GM21786 (cell line): ENCODE data around the gene PLA2G4A.

ENCODE experiments used
- ATAC-seq: cut with Tn5 transposase; IDR thresholded peaks from one replicate; pipeline ENCODE4 v1.9.1; 2021; ENCODE audit not compliant: unreplicated experiment

Gene PLA2G4A

DNA sequence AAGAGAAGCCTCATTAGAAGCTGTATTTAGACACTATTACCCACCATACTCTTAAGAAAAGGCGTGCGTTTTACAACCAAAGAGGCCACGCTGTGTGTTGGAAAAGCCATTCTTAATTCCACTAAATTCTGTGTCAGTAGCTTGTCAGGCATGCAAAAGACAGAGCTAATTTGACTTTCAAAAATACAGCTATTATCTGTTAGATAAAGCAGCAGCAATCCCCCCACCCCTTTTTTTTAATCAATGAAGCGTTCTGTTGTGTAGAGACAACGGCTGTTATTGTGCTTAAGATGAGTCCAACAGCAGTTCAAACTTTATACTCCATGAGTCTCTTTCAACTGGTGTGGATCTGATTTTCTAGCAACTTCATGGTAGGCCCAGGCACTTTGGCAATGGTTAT, 43.5 kb downstream of the PLA2G4A start:
- ATAC-seq, result no peak

DNA sequence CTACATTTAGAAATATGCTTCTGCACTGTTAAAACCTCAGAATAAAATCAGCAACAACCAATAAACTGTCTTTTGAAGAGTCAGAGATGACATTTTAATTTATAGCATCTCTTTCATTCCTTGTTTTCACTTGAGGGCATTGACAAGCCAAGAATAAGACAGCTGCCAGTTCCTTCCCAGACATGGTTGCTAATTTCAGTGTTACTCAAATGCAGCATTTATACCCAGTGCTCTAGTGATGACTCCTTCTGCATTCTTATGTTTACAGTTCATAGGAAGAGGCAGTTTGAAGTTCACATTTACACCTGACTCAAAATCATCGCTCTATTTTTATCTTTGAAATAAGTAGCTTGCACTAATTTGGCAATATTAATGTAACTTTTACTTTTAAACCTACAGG, 44.9 kb downstream of the PLA2G4A start:
- no peak for ATAC-seq

DNA sequence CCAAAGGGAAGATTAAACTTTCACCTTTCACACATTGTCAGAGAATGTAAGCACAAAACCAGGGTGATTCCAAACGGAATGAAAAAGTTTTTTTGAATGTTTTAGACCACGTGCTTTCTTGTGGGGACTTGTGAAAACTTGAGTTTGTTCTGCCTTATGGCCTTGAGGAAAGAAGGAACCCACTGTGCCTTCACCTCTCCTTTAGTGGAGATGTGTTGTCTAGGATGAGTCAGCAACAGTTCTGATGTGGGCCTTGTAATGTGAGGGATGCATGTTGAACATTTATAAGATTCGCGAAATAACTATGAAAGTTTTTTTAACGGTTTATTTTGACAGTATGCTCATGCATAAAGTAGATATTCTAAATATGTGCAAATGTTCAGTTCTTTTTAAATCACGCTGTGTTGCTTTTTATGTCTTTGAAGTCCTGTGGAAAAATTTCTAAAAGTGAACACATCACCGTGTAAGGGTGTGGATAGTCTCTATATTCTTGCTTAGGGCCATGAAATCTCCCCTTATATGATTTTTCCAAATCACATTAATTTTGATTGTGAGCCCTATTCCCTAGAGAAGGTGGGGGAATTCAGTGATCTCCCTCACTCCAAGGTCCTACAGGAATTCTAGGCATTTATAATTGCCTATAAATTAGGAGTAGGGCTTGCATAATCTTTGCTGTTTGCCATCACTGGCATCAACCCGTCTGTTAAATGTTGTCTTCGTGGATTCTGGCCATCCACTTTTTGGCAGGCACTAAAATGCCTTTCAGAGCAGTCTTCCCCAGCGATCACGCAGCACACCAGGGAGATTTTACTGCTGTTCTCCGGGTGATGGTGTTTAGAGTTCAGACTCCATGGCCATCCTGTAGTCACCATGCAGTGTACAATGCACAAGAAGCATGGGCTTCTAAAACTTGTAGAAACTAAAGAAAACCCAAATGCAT, 47.4 kb downstream of the PLA2G4A start:
- ATAC-seq, result no peak

DNA sequence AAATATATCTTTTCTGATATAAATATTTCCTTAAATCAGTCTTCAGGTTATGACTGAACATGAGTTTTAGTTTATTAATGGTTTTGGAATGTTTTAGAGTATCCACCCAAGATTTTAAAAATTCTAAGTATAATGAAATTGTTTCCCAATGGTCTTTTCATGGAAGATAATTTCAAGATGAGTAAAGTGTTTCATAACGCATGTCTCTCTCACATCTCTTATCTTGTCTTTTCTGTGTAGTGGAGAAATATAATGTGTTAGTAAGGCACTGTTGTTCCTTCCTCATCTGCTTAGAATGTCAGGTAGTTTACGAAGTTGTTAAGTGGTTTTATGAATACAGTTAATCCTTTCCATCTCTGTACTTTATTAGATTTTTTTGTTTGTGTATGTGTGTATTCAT, 49.6 kb downstream of the PLA2G4A start:
- ATAC-seq, result no peak

DNA sequence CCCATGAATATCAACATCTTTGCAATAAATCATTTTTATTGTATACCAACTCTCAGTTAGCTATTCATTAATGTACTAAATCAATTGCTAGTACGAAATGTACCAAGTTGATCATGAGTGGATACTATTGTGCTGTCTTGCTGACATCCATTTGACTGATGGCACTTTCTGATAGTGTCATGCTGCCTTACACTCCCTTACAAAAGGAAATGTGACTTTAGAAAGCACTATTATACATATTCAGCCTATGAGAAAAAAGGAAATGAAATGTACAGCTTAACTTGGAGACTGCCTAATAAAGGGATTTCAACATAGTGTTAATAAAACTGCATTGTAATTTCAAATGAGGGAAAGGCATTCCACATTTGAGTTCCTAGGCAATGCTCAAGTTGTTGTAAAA, 52.2 kb downstream of the PLA2G4A start:
- no peak for ATAC-seq

DNA sequence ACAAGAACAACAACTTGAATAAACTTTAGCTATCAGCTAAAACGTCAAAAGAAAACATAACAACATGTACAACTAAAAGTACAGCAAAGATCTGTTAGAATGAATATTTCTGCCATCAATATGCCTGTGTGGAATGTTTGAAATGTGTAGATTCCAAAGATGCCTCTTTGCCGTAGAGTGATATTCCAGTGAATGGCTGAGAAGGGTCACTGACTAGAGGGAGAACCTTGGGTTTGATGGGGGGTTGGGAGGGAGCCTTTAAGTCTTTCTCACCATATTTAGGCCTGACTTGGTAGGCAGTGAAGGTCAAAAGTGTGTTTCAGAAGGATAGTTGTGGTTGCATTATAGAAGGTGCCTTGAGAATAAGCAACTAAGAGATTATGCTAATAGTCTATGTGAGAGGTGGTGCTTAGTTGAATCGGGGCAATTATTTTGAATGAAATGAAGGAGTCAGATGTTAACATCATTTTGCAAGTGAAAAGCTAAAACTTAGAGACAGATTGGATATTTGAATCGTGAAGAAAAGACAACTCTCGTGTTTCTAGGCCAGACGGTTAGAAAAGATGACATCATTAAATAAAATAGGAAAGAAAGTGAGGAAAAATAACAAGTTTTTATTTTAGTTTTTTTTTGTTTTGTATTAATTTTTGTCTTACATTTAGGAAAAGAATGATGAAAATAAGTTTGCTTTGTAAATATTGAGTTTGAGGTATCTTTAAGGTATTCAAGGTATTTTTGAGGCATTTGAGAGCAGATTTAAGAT, 53.8 kb downstream of the PLA2G4A start:
- ATAC-seq, result no peak

DNA sequence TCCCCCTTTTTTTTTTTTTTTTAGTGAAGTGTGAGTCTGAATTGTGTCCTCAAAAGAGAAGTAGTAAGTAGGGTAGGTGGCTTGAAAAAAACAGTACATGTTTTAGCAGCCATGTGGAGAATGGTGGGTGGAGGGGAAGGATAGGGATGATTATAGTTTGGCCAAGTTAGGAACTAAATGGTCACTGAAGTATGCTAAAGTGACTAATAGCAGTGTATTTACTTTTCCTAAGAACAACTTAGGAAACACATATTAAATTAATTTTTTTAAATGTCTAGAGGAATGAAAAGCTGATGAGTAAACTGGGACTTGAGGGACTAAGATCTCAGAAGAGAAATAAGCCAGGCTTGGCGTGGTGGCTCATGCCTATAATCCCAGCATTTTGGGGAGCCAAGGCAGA, 55.5 kb downstream of the PLA2G4A start:
- ATAC-seq, result no peak

DNA sequence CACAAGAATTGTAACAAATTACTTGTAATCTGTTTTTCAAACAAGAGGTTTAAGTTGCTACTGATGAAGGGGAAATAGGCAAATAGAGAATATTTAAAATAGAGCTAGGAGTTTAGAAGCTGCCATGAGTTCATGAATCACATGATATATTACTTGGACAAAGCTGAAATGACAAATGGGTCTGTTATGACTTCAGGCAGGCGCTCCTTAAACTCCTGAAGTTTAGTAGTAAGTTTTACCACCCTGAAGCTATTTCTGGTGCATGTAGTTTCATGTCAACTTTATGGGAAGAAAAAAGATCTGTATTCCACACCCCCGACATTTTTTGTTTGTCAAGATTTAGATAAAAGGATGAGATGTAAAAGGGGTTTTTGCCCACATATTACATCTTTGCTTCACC, 58.5 kb downstream of the PLA2G4A start:
- no peak for ATAC-seq

DNA sequence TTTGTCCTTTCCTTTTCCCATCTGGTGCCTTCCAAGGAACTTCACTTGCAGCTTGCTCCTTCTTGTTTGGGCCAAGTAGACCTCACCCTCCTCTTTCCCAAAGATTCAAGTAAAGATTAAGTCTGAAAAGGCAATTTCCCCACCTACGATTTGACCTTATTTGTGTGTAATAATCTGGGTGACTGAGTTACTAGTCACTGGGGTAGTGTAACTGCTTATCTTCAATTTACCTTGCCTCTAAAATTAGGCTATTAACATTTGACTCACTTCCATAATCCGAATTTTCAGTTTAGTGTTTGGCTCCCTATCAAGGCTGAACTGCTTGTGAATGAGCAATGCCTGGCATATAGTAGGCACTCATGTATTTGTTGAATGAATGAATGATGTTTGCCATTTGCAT, 59.6 kb downstream of the PLA2G4A start:
- ATAC-seq, result no peak

DNA sequence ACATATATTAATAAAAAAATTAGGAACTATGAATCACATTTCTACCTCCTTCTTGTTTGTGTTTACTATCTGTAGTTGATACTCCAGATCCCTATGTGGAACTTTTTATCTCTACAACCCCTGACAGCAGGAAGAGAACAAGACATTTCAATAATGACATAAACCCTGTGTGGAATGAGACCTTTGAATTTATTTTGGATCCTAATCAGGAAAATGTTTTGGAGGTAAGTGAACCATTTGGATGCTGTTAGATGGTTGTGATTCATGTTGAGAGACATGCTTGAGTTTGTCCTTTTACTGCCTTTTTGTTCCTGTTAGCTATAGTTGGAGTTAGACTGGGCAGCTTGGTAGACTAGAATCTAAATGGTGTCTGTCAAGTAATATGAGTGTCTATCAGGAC, 64.2 kb downstream of the PLA2G4A start:
- ATAC-seq, result no peak

DNA sequence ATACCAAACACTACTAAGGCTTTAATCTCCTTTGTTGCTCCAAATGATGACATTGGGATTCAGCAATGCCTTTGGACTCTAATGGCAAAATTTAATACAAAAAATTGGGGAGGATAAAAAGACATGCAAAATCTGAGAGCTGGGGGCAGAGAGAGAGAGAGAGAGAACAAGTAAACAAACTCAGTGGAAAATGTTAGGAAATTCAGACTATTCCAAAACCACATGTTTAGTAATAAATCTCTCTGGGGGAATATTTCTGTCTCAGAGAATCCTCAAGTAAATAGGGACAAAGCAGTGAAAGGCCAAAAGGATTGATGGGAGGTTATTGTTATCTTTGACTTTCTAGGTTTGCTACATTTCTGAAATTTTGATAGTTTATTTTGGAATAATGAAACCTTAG, 65.7 kb downstream of the PLA2G4A start:
- no peak for ATAC-seq

DNA sequence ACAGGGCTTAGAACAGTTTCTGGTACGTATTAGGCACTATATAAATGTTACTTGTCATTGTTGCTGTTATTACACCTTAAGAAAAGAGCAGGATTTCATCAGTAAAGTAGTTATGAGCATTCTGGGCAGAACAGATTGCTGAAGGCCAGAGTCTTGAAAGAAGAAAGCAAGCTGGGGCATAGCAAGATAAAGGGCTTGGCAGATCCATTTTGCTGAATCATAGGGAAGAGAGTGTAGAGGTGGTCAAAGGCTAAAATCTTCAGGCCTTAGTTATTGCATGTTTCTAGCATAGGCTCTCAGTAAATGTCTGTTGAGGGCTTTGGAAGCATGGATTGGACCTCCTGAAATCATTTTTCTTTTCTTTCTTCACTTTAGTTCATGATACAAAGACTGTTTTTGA, 67.5 kb downstream of the PLA2G4A start:
- ATAC-seq, result no peak

DNA sequence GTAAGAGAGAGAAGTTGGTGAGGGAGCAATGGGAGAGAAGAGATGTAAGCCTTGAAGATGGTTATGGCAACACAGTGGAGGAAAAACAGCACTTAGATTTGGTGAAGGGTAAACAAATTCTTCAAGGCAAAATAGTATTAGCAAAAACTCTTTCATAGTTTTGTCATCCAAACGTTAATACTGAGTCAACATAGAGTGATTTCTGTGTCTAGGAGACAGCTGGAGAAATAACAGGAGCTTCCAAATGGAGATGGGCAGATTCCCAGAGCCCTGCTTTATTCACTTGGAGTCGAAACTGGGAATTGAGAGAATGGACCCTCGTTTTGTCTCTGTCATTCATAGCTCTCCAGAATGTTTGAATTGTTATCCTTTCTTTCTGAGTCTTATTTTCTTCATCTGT, 68.3 kb downstream of the PLA2G4A start:
- ATAC-seq, result no peak

DNA sequence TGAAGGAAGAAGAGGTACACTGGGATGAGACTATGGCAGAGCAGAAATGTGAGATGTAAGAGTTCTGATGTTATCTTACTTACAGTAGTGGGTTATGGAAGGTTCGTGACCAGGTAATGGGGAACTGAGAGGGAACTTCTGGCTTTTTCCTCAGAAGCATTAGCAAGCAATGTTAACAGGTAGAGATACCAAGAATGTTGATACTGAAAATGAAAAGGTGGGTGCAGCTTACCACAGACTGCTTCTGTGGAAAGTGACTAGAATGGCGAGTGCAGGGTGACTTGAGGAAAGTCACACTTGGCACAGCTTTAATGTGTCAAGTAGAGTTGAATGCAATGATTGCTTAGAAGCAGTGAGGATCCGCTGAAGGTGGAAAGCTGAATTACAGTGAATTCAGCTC, 70.8 kb downstream of the PLA2G4A start:
- peak; percentile 86 for ATAC-seq

DNA sequence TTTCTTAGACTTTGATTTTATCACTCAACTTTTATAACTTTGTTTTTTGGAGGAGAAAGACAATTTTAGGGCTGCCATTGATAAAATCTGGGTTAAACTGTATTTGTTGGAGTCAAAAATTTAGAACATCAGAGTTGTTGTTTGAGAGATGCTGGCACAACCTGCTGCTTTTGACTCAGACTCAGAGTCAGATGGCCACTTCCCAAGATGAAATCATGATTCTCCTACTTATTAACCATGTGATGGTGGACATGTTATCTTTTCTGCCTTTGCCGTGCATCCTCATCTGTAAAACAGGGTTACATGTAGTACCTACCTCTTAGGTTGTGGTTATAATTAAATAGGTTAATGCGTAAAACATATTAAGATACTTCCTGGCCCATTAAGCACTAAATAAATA, 71.2 kb downstream of the PLA2G4A start:
- ATAC-seq, result no peak

DNA sequence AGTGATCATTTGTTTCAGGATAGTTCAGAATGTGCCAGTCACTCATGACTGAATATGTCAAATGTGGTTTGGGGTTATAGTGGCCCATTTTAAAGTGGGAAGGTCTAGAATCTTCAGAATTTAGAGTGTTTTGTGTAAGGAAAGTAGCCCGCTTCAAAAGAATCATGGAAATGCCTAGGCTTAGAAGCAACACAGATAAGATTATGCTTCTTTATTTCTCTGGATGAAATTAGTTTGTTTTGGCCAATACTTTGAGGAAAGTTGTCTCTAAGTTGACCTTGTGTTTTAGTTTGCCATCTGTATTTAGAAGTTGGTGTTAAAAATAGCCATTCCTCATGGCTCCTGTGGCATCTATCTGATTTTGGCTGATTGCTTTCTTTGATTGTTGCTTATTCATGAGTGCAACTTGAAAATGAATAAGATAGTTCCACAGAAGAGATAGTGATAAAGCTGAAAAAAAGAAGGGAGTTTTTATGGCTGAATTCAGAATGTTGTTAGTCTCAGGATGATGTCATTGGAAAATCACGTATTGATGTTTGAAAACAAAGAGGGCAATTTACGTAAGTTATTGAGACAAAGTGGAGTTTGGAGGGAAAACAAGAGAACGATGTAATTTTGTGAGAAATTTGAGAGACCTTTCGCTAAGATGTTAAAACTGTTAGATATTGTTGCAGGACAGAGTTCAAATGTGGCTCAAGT, 71.9 kb downstream of the PLA2G4A start:
- no peak for ATAC-seq

DNA sequence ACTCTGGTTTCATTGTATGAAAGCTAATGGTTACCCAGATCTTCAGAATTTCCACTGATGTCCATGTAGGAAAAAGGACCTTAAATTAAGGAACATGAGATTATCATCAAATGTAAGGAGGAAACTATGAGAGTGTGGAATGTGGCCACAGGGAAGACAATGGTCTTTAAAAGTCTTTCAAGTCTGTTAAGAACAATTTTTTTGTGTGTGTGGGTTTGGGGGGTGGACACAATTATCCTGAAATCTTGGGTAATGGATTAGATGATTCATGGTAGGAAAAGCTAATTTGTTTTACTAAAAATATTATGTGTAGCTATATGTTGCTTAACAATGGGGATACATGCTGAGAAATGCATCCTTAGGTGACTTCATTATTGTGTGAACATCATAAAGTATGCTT, 72.9 kb downstream of the PLA2G4A start:
- no peak for ATAC-seq

DNA sequence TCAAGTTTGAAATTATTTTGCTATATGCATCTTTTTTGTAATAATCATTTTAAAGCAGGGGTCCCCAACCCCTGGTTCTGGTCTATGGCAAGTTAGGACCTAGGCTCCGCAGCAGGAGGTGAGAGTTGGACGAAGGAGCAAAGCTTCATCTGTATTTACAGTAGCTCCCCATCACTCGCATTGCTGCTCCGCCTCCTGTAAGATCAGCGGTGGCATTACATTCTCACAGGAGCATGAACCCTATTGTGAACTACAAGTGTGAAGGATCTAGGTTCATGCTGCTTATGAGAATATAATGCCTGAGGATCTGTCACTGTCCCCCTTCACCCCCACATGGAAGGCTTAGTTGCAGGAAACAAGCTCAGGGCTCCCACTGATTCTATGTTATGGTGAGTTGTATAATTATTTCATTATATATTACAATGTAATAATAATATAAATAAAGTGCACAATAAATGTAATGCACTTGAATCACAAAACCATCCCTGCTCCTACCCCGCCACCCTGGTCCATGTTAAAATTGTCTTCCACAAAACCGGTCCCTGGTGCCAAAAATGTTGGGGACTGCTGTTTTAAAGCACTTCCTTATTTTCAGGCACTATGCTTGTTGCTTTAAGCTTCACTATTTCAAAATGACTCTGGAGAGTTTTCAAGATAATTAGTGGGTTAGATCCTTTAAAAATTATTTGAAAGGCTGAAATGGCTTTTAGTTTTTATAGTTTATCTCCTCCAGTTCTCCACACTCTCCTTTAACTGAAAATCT, 74.8 kb downstream of the PLA2G4A start:
- ATAC-seq, result no peak

DNA sequence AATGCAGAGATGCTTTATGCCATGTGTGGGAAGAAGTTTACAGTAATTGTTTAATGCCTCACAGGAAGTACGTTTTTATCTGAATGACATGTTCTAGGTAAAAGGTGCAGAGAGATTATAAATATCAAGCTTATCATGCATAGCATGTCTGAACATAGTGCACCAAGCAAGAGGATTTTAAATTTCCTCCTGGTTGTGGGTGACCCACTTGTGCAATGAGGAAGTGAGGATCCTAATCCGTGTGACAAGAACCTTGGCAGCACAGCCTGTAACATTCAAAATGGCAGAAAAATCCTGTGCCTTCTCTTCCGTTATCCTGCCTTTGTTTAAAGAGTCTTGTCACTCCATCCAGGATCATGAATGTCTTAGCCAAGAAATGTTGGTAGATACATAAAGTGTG, 75.6 kb downstream of the PLA2G4A start:
- no peak for ATAC-seq

DNA sequence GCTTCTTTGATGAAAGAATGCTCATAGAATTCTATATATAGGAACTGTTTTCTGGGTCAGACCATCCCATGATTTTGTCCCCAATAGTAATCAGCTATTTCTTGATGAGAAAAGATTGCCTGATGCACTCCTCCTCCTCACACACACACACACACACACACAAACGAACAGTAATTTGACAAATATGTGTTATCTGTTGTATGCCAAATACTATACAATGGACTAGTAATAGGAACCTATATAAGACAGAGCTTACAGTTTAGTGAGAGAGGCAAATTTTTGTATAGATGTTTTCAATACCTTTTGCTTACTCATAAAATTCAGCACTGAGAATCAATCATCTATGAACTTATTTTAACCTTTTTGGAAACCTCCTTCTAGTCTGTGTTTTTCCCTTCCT, 76.8 kb downstream of the PLA2G4A start:
- no peak for ATAC-seq

DNA sequence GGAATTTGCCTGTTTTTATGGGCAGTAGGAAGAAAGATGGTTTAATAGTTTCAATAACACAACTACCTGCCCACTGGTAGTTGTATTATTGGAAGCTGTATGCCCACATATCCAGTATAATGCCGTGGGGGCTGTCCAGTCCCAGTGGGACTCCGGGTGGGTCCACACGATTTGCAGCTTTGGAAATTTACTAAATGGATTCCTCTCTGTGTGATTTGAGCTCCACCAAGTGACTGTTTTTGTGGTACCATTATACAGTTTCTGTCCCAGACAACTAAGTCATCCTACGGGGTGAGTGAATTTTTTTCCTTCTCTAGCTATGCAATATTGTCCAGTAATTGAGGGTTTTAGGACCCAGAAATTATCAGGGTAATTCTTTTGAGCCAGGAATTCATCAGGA, 86.8 kb downstream of the PLA2G4A start:
- ATAC-seq, result no peak
